ENCODE results near the gene SNRPD1.
A peak's percentile ranks its signal among the peaks of the same experiment; 100 is the strongest.

Gene SNRPD1

GRCh38 chr18:21663578-21663977, 51.5 kb downstream of the SNRPD1 start:
- no peaks in the 10 kb centered on the region for H3K4me1 ChIP-seq (ENCODE audit: control insufficient read depth, insufficient read depth, low read length)
- CTCF ChIA-PET = no interaction called here
- POLR2A ChIA-PET = no interaction called here

GRCh38 chr18:21664069-21664468, 52.0 kb downstream of the SNRPD1 start:
- CTCF ChIA-PET = no interaction called here
- no peak overlapping the region for H3K4me3 ChIP-seq (ENCODE audit: low read depth, low read length)

More at GRCh38 chr18:21663578-21663977, 51.5 kb downstream of the SNRPD1 start:
- H3K4me3 ChIP-seq (ENCODE audit: low read depth, low read length) = no peak overlapping the region
- no peaks in the 10 kb centered on the region for H3K9me3 ChIP-seq (ENCODE audit: control insufficient read depth, insufficient read depth, low read depth, low read length)
- H3K36me3 ChIP-seq (ENCODE audit: control insufficient read depth in 2 of 2, insufficient read depth in 1 of 2, low read length in 2 of 2) = peaks cover 0 to 12% of the 10 kb centered on the region in 2 experiments; a peak in 1 of 3 replicates
- no peak overlapping the region for H3K27ac ChIP-seq (ENCODE audit: extremely low read depth, low read depth, low read length)
- TF ChIP-seq KLF1 (tag by site-specific recombination; IDR thresholded peaks at IDR 0.05) = no peak
- TF ChIP-seq ZIC2 (tag by site-specific recombination; IDR thresholded peaks at IDR 0.05) = peak; percentile 28; the same call in 1 of the 2 replicates
- no peak for TF ChIP-seq ZNF214 (tag by site-specific recombination; IDR thresholded peaks at IDR 0.05; ENCODE audit: borderline replicate concordance)
- TF ChIP-seq ZBTB1 (tag by site-specific recombination; IDR thresholded peaks at IDR 0.05) = no peak

GRCh38 chr18:21669736-21670285, 57.7 kb downstream of the SNRPD1 start:
- no peaks in the 10 kb centered on the region for H3K4me1 ChIP-seq (ENCODE audit: control insufficient read depth, insufficient read depth, low read length)
- peaks cover 0 to 3% of the 10 kb centered on the region in 2 experiments; a peak in 1 of 3 replicates for H3K36me3 ChIP-seq (ENCODE audit: control insufficient read depth in 2 of 2, insufficient read depth in 1 of 2, low read length in 2 of 2)
- no peak overlapping the region for H3K4me3 ChIP-seq (ENCODE audit: low read depth, low read length)
- no peak overlapping the region for H3K27ac ChIP-seq (ENCODE audit: extremely low read depth, low read depth, low read length)
- POLR2A ChIA-PET = interaction anchor here (1.1 kb wide), 1 partner anchor 34 kb away, joined by 4 read pairs; no protein-coding TSS in a partner anchor
- H3K9me3 ChIP-seq (ENCODE audit: control insufficient read depth, insufficient read depth, low read depth, low read length) = no peaks in the 10 kb centered on the region
- CTCF ChIA-PET = interaction anchor here (0.7 to 1.8 kb wide), 3 partner anchors 8 to 181 kb away, joined by 3 to 4 read pairs (median 3); no protein-coding TSS in a partner anchor
- TF ChIP-seq KLF9 (tag by site-specific recombination; IDR thresholded peaks at IDR 0.05; ENCODE audit: low read depth) (no peak), BCL6B (tag by site-specific recombination; IDR thresholded peaks at IDR 0.05) (no peak), ZNF239 (tag by site-specific recombination; IDR thresholded peaks at IDR 0.05) (no peak), ZNF350 (tag by site-specific recombination; IDR thresholded peaks at IDR 0.05) (no peak), ZNF544 (tag by site-specific recombination; IDR thresholded peaks at IDR 0.05) (no peak), ZNF16 (tag by site-specific recombination; IDR thresholded peaks at IDR 0.05; ENCODE audit: low read depth) (no peak), ZNF677 (tag by site-specific recombination; IDR thresholded peaks at IDR 0.05) (no peak), HOXD13 (CRISPR knock-in tag; IDR thresholded peaks at IDR 0.05; ENCODE audit: borderline replicate concordance) (no peak), ZNF169 (tag by site-specific recombination; IDR thresholded peaks at IDR 0.05) (no peak), ZNF513 (tag by site-specific recombination; IDR thresholded peaks at IDR 0.05) (no peak), ZNF433 (tag by site-specific recombination; IDR thresholded peaks at IDR 0.05; ENCODE audit: low read depth) (no peak)

More at GRCh38 chr18:21664069-21664468, 52.0 kb downstream of the SNRPD1 start:
- Histone ChIP-seq H3K9me3 (ENCODE audit: control insufficient read depth, insufficient read depth, low read depth, low read length) (no peaks in the 10 kb centered on the region), H3K27ac (ENCODE audit: extremely low read depth, low read depth, low read length) (no peak overlapping the region), H3K36me3 (ENCODE audit: control insufficient read depth in 2 of 2, insufficient read depth in 1 of 2, low read length in 2 of 2) (peaks cover 0 to 12% of the 10 kb centered on the region in 2 experiments; a peak in 1 of 3 replicates), H3K4me1 (ENCODE audit: control insufficient read depth, insufficient read depth, low read length) (no peaks in the 10 kb centered on the region)
- POLR2A ChIA-PET = no interaction called here
- no peak for TF ChIP-seq ZSCAN30 (tag by site-specific recombination; IDR thresholded peaks at IDR 0.05)
- no peak for TF ChIP-seq ZNF324 (tag by site-specific recombination; IDR thresholded peaks at IDR 0.05)
- TF ChIP-seq ZNF670 (tag by site-specific recombination; IDR thresholded peaks at IDR 0.05; ENCODE audit: low read depth) = no peak
- TF ChIP-seq ZNF488 (tag by site-specific recombination; IDR thresholded peaks at IDR 0.05) = no peak
- no peak for TF ChIP-seq ZNF449 (tag by site-specific recombination; IDR thresholded peaks at IDR 0.05)
- TF ChIP-seq GLIS2 (tag by site-specific recombination; IDR thresholded peaks at IDR 0.05) = no peak
- TF ChIP-seq ZNF48 (tag by site-specific recombination; IDR thresholded peaks at IDR 0.05) = no peak
- no peak for TF ChIP-seq ZBTB6 (tag by site-specific recombination; IDR thresholded peaks at IDR 0.05)
- TF ChIP-seq ZNF580 (tag by site-specific recombination; IDR thresholded peaks at IDR 0.05) = no peak
- no peak for TF ChIP-seq ZNF214 (tag by site-specific recombination; IDR thresholded peaks at IDR 0.05; ENCODE audit: borderline replicate concordance)
